HG03135 (cell line): ENCODE results near the gene MOB3A.
"Not testable (repeated sequence)": the region's sequence is repeated elsewhere in the genome, so short reads cannot be mapped to it uniquely, and the experiment has no call there.

Experiments
- ATAC-seq: cut with Tn5 transposase; IDR thresholded peaks from one replicate; pipeline ENCODE4 v1.9.1; 2021; ENCODE audit warnings: mild to moderate bottlenecking, moderate library complexity; ENCODE audit not compliant: unreplicated experiment

MOB3A gene

DNA sequence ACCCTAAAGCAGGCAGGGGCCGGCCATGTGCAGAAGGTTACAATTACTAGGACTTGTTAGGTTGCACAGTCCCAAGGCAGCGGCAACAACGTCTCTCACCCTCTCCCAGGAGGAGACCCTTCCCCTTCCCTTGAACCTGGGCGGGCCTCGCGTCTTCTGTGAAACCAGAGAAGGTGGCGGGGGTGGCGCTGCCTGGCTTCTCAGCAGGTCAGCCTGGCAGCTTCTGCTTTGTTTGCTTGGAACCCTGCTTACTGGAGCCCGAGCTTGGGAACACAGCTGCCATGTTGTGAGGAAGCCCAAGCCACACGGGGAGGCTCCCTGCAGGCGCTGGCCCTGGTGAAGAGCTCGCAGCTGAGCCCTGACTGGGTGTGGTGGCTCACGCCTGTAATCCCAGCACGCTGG, 60.5 kb downstream of the MOB3A start:
- ATAC-seq, result no peak

DNA sequence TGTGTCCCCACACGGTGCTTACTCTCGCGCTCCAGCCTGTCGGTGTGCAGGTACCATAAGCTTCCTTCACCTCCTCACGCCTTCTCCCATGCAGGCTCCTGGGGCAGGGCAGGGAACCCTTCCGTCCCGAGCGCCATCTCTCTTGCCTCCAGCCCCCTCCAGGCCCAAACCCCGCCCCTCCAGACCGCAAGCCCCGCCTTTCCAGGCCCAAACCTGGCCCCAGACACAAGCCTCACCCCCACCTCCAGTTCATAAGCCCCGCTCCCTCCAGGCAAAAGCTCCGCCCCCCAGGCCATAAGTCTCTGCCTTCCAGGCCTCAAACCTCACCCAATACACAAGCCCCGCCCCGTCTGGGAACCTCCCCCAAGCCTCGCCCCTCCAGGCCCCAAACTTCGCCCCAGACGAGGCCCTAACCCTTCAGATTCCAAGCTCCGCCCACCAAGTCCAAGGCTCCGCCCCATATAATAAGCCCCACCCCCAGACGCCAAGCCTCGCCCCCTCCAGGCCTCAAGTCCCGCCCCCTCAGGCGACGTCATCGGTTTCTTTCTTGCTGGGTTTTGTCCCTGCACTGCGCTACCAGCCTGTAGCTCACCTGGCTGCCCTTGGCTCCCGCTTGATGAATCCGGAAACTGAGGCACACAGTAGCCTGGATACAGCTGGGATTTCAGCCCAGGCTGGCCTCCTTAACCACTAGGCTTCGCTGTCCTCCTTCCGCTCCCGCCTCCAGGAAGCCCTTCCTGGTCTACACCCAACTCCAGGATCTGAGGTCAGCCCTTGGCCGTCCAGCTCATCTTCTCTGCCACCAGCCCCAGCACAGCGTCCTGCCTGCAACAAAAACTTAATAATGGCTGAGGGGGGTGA, 61.2 kb downstream of the MOB3A start:
- no peak for ATAC-seq

DNA sequence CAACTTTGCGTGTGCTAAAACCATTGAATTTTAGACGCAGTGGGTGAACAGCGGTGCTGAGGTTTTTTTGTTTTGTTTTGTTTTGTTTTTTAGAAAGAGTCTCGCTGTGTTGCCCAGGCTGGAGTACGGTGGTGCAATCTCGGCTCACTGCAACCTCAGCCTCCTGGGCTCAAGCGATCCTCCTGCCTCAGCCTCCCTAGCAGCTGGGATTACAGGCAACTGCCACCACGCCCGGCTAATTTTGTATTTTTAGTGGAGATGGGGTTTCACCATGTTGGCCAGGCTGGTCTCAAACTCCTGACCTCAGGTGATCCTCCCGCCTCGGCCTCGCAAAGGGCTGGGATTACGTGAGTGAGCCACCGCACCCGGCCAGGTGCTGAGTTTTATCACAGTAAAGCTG, 61.9 kb downstream of the MOB3A start:
- ATAC-seq, result not testable (repeated sequence)

DNA sequence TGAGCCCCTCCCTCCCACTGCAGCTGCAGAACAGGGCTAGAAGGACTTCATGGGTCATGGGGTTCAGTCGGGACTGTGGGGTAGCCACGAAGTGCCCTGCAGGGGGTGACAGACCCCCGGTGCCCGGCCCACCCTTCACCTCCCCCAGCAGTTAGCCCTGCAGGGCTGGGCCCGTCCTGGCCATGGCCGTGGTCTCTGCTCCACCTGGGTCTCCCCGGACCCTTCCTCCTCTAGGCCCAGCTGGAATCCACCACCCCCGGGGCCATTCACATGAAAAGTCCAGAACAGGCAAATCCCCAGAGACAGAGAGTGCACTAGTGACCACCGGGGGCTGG, 62.3 kb downstream of the MOB3A start:
- no peak for ATAC-seq

DNA sequence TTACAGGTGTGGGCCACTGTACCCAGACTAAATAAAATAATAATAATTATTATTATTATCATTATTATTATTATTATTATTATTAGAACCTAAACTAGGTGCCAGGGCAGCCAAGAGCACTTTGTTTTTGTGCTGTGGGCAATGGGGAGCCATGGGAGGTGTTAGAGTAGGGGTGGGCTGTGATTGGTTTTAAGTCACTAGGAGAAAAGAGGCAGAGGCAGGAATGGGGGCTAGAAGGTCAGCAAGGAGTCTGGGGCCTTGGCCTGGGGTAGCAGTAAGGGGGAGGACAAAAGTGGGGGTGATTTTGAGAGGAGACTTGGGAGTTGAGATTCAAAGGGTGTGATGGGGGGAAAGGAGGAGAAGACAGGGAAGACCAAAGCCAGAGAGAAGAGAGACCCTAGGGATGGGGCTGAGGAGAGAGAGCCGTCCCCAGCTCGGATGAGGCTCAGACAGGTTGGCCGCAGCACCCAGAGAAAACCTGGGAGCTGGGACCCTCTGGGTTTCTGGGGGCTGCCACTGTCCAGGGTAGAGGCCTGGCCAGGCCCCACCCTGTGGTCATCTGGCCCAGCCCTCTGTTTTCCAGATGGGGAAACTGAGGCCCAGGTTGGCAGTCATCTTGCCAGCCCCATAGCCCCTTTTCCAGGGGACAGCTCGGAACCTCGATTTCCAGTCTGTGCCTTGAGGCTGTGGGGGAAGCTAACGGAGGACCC, 62.9 kb downstream of the MOB3A start:
- no peak for ATAC-seq

DNA sequence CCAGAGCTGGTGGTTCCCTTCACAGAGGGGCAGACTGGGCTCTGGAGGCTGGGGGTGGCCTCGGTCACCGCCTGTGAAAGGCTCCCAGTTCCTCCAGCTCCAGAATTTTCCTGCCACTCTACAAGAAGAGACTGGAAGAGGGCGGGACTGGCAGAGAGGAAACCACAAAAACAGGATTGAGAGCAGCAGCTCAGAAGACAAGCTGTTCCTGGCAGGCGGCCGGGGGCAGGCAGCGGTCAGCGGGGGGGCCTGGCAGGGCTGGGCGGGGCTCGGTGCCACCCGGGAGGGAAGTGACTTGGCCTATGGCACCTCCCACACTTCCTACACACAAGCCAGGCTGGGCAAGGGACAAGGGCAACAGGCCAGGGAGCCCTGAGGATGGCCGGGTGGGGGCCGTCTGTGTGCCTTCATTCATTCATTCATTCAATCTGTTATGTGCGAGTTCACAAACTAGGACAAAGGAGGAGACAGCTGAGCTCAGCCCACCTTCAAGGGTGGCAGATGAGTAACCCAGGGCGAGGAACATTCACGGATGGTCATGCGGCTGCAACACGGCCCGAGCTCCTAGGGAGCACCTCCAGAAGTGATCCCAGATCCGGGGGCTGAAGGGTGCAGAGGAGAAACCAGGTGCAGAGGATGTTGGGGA, 63.7 kb downstream of the MOB3A start:
- no peak for ATAC-seq

DNA sequence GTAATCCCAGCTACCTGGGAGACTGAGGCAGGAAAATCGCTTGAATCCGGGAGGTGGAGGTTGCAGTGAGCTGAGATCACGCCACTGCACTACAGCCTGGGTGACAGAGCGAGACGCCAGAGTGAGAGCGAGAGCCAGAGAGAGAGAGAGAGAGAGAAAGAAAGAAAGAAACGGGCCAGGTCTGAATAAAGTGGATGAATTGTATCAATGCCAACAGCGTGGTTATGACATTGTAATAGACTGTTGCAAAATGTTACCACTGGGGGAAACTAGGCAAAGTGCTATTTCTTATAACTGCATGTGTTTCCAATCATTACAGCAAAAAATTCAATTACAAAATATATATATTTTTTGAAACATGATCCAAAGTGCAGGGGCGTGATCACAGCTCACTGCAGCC, 68.8 kb downstream of the MOB3A start:
- no peak for ATAC-seq

DNA sequence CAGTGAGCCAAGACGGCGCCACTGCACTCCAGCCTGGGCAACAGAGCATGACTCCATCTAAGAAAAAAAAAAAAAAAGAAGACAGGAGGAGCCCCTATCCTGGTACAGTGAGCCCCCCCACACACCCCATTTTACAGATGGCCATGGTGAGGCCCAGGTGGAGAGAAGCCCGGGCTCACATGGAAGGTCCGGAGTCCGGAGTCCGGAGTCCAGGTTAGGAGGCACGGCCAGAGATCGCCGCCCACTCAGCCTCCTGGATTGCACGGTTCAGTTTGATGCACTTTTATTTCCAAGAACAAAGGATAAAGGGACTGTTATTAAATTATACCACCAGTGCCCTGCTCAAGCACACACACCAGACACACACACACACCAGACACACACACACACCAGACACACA, 69.4 kb downstream of the MOB3A start:
- no peak for ATAC-seq

DNA sequence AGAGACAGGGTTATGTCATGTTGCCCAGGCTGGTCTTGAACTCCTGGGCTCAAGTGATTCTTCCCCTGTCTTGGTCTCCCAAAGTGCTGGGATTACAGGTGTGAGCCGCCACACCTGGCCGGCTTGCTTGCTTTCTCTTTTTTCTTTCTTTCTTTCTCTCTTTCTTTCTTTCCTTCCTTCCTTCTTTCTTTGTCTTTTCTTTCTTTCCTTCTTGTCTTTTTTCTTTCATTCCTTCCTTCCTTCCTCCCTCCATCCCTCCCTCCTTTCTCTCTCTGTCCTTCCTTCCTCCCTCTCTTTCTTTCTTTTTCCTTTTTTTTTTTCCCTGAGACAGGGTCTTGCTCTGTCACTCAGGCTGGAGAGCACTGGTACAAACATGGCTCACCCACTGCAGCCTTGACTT, 73.8 kb downstream of the MOB3A start:
- no peak for ATAC-seq

DNA sequence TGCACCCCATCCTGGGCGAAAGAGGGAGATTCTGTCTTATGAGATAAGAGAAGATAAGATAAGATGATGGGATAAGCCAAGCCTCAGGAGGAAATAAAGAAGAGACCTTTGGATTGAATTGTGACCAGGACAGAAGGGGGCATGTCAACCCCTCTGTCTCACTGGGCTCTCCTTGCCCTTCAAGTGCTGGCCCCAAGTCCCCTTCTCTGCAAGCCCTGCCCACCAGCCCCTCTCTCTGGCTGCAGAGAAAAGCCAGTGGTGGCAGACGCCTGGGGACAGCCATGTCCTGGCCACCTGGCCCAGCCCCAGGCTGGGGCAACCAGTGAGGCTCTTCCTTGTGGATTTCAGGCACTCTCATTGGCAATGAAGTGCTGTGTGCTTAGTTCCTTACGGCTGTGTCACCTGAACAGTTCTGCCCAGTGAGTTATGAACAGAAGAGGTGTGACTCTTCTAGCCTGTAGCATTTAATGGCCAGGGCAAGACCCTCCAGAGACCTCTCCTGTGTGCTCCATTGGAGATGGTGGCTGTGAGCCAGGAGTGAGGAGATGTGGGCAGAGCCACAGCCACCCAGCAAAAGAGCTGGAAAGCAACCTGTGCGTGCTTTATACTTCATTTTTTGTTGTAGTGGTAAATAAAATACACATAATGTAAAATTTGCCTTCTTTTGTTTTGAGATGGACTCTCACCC, 74.5 kb downstream of the MOB3A start:
- ATAC-seq, result no peak
